Endodermal cell (in vitro differentiated cells): ENCODE results near the gene CSF3R. TPM values are rescaled to one million over a fixed set of nuclear protein-coding genes. Genes with fewer than 3 reads are reported as not detected.
A peak's percentile ranks its signal among the peaks of the same experiment; 100 is the strongest.

Source experiments
- DNase-seq: peaks from one replicate; pipeline ENCODE4 v3.0.0-alpha.2; 2017
- H3K27ac ChIP-seq: 2 replicates; pipeline ENCODE4 v1.5.1; 2013; ENCODE audit warnings: mild to moderate bottlenecking, low read depth, low read length, moderate library complexity
- H3K27me3 ChIP-seq: 2 replicates; pipeline ENCODE4 v1.6.1; 2013; ENCODE audit warnings: mild to moderate bottlenecking, low read length, moderate library complexity; ENCODE audit not compliant: insufficient read depth, control insufficient read depth, poor library complexity, severe bottlenecking
- H3K36me3 ChIP-seq: 2 replicates; pipeline ENCODE4 v1.7.0; 2013; ENCODE audit warnings: mild to moderate bottlenecking, low read length, moderate library complexity; ENCODE audit not compliant: control insufficient read depth, insufficient read depth
- H3K4me1 ChIP-seq: one replicate; pipeline ENCODE4 v1.7.0; 2013; ENCODE audit warnings: low read length; ENCODE audit not compliant: control insufficient read depth, insufficient read depth
- H3K4me3 ChIP-seq: 2 replicates; pipeline ENCODE4 v1.5.1; 2013; ENCODE audit warnings: mild to moderate bottlenecking, low read length, moderate library complexity
- H3K9ac ChIP-seq: 2 replicates; pipeline ENCODE4 v1.6.1; 2013; ENCODE audit warnings: mild to moderate bottlenecking, low read length, moderate library complexity; ENCODE audit not compliant: poor library complexity, severe bottlenecking; ENCODE audit errors: extremely low read depth
- H3K9me3 ChIP-seq: 2 replicates; pipeline ENCODE4 v1.6.1; 2013; ENCODE audit warnings: mild to moderate bottlenecking, low read length, moderate library complexity; ENCODE audit not compliant: control insufficient read depth
- H3K27ac Mint-ChIP-seq: 2 replicates; pipeline ENCODE4 v1.8.0; 2020; ENCODE audit warnings: mixed read lengths
- H3K27me3 Mint-ChIP-seq: 2 replicates; pipeline ENCODE4 v1.8.0; 2021; ENCODE audit warnings: mild to moderate bottlenecking, mixed read lengths; ENCODE audit not compliant: insufficient read depth
- H3K36me3 Mint-ChIP-seq: 2 replicates; pipeline ENCODE4 v1.8.0; 2020; ENCODE audit warnings: low read depth, mixed read lengths
- H3K4me1 Mint-ChIP-seq: 2 replicates; pipeline ENCODE4 v1.8.0; 2020; ENCODE audit warnings: mixed read lengths
- H3K4me3 Mint-ChIP-seq: 2 replicates; pipeline ENCODE4 v1.8.0; 2020; ENCODE audit warnings: mild to moderate bottlenecking, moderate library complexity, mixed read lengths
- H3K9me3 Mint-ChIP-seq: 2 replicates; pipeline ENCODE4 v1.8.0; 2020; ENCODE audit warnings: mild to moderate bottlenecking, mixed read lengths
- WGBS, 2 experiments: methylation state at CpG; one replicate each; pipeline versions ENCODE4 v1.1.5 to v1.1.7; 2013; ENCODE audit warnings: missing lambda C conversion rate in 2 of 2, mixed read lengths in 1 of 2; ENCODE audit not compliant: insufficient coverage in 1 of 2, insufficient read length in 1 of 2; 5-methylcytosine and 5-hydroxymethylcytosine counted together
- total RNA-seq, 2 donors: library from RNA; stranded (reverse); fragmentation: NEBNext Ultra II Directional in 1 of 2; extraction: Animal tissue kit (Norgen Biotek cat#: 25700) in 1 of 2; gene quantifications; 2 replicates in 1 of 2; 3 replicates in 1 of 2; pipeline ENCODE4 v1.2.1, GENCODE V29; 2021
- TF ChIP-seq, protein P1 (sequence below): fragments of 200-600 bp; sonication (generic); conservative IDR thresholded peaks from 2 replicates; pipeline ENCODE4 v1.5.0; 2021; ENCODE audit warnings: antibody characterized with exemption, mild to moderate bottlenecking

CSF3R gene
- total RNA-seq, 2 donors from 2014 or later: 1.5 TPM

DNA sequence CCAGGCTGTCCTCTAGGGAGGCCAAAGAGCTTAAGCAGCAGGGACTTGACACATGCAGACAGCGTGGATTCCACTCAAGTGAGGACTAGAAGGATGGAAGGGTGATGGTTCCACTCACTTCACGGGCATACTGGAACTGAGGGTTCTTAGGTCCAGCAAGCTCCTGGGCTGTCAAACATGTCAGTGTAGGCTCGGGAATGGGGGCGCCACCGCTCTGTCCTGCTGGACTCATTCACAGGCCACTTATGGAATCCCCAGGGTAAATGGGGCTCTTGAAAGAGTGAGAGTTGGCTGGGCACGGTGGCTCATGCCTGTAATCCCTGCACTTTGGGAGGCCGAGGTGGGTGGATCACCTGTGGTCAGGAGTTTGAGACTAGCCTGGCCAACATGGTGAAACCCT is 27.7 kb upstream of the CSF3R start:
- WGBS, 2 experiments: 92 to 94% methylated on average over 6 to 7 of the region's 7 CpGs
- TF ChIP-seq, protein P1, sequence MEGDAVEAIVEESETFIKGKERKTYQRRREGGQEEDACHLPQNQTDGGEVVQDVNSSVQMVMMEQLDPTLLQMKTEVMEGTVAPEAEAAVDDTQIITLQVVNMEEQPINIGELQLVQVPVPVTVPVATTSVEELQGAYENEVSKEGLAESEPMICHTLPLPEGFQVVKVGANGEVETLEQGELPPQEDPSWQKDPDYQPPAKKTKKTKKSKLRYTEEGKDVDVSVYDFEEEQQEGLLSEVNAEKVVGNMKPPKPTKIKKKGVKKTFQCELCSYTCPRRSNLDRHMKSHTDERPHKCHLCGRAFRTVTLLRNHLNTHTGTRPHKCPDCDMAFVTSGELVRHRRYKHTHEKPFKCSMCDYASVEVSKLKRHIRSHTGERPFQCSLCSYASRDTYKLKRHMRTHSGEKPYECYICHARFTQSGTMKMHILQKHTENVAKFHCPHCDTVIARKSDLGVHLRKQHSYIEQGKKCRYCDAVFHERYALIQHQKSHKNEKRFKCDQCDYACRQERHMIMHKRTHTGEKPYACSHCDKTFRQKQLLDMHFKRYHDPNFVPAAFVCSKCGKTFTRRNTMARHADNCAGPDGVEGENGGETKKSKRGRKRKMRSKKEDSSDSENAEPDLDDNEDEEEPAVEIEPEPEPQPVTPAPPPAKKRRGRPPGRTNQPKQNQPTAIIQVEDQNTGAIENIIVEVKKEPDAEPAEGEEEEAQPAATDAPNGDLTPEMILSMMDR: no peak
- Mint-ChIP-seq H3K9me3 (no peaks in the 10 kb centered on the region), H3K4me1 (no peaks in the 10 kb centered on the region), H3K27me3 (peaks cover 7% of the 10 kb centered on the region), H3K4me3 (no peak overlapping the region), H3K36me3 (no peaks in the 10 kb centered on the region), H3K27ac (no peak overlapping the region)
- H3K27ac ChIP-seq: no peak overlapping the region
- no peak overlapping the region for H3K9ac ChIP-seq
- peak; percentile 36 for DNase-seq
- no peak overlapping the region for H3K4me3 ChIP-seq
- H3K36me3 ChIP-seq: no peaks in the 10 kb centered on the region
- H3K9me3 ChIP-seq: no peaks in the 10 kb centered on the region
- no peaks in the 10 kb centered on the region for H3K4me1 ChIP-seq
- H3K27me3 ChIP-seq: no peaks in the 10 kb centered on the region

GRCh38 chr1:36508257-36508656 is 25.5 kb upstream of the CSF3R start:
- TF ChIP-seq, protein P1: no peak
- Histone ChIP-seq H3K9ac (no peak overlapping the region), H3K4me1 (no peaks in the 10 kb centered on the region), H3K36me3 (no peaks in the 10 kb centered on the region), H3K4me3 (no peak overlapping the region), H3K27me3 (no peaks in the 10 kb centered on the region), H3K9me3 (no peaks in the 10 kb centered on the region), H3K27ac (no peak overlapping the region)
- no peaks in the 10 kb centered on the region for H3K36me3 Mint-ChIP-seq
- no peak overlapping the region for H3K4me3 Mint-ChIP-seq
- no peaks in the 10 kb centered on the region for H3K4me1 Mint-ChIP-seq
- no peaks in the 10 kb centered on the region for H3K9me3 Mint-ChIP-seq
- 91 to 95% methylated on average over 3 of the region's 3 CpGs for WGBS, 2 experiments
- no peak overlapping the region for H3K27ac Mint-ChIP-seq
- peak; percentile 20 for DNase-seq
- peaks cover 11% of the 10 kb centered on the region for H3K27me3 Mint-ChIP-seq

GRCh38 chr1:36506276-36506920 is 23.7 kb upstream of the CSF3R start:
- 86 to 88% methylated on average over 5 of the region's 5 CpGs for WGBS, 2 experiments

More at GRCh38 chr1:36506276-36506920, 23.7 kb upstream of the CSF3R start:
- peak; percentile 7 for DNase-seq
- no peaks in the 10 kb centered on the region for H3K9me3 Mint-ChIP-seq
- H3K4me3 ChIP-seq: no peak overlapping the region
- no peaks in the 10 kb centered on the region for H3K4me1 ChIP-seq
- H3K9me3 ChIP-seq: no peaks in the 10 kb centered on the region
- H3K9ac ChIP-seq: no peak overlapping the region
- TF ChIP-seq, protein P1: no peak
- no peaks in the 10 kb centered on the region for H3K36me3 ChIP-seq
- no peak overlapping the region for H3K4me3 Mint-ChIP-seq
- H3K4me1 Mint-ChIP-seq: no peaks in the 10 kb centered on the region
- peaks cover 14% of the 10 kb centered on the region for H3K27me3 Mint-ChIP-seq
- H3K27ac ChIP-seq: no peak overlapping the region
- no peak overlapping the region for H3K27ac Mint-ChIP-seq
- H3K36me3 Mint-ChIP-seq: no peaks in the 10 kb centered on the region
- no peaks in the 10 kb centered on the region for H3K27me3 ChIP-seq
